Inferior parietal cortex (tissue), 1 donor: ENCODE measurements around the gene UGT2B15.
"Not testable (repeated sequence)": the region's sequence is repeated elsewhere in the genome, so short reads cannot be mapped to it uniquely, and the experiment has no call there.

Experiments
- DNase-seq: peaks from one replicate; pipeline ENCODE4 v3.0.0-alpha.2; 2016; ENCODE audit errors: extremely low spot score

UGT2B15 gene

GRCh38 chr4:68670479-68670939 lies at the start of gene UGT2B15:
TSS of gene UGT2B15 (minus strand) at chr4:68670652. CDS start at chr4:68670618, 34 bp downstream.
- not testable (repeated sequence) for DNase-seq

GRCh38 chr4:68719075-68719473 lies 48.6 kb upstream of the UGT2B15 start:
- no peak for DNase-seq

- DNase-seq, result no peak
Observed at GRCh38 chr4:68718447-68719074, 48.1 kb upstream of the UGT2B15 start.

- DNase-seq, result no peak
Observed at GRCh38 chr4:68717999-68718398, 47.5 kb upstream of the UGT2B15 start.

GRCh38 chr4:68714400-68714799 lies 43.9 kb upstream of the UGT2B15 start:
- DNase-seq, result no peak

- no peak for DNase-seq
Observed at GRCh38 chr4:68712207-68712606, 41.8 kb upstream of the UGT2B15 start.

- DNase-seq, result no peak
Observed at GRCh38 chr4:68708566-68708965, 38.1 kb upstream of the UGT2B15 start.

GRCh38 chr4:68703168-68703567 lies 32.7 kb upstream of the UGT2B15 start:
- not testable (repeated sequence) for DNase-seq

GRCh38 chr4:68700152-68700551 lies 29.7 kb upstream of the UGT2B15 start:
- no peak for DNase-seq

GRCh38 chr4:68693325-68694075 lies 23.0 kb upstream of the UGT2B15 start:
- no peak for DNase-seq

GRCh38 chr4:68691186-68691585 lies 20.7 kb upstream of the UGT2B15 start:
- DNase-seq, result no peak

GRCh38 chr4:68683034-68683433 lies 12.6 kb upstream of the UGT2B15 start:
- no peak for DNase-seq

- DNase-seq, result not testable (repeated sequence)
Observed at GRCh38 chr4:68681298-68681697, 10.8 kb upstream of the UGT2B15 start.

GRCh38 chr4:68673143-68673542 lies 2.7 kb upstream of the UGT2B15 start:
- DNase-seq, result no peak

GRCh38 chr4:68671217-68671616 lies 765 bp upstream of the UGT2B15 start:
- DNase-seq, result not testable (repeated sequence)

- DNase-seq, result not testable (repeated sequence)
Observed at GRCh38 chr4:68668537-68669163, 1.8 kb downstream of the UGT2B15 start.

- not testable (repeated sequence) for DNase-seq
Observed at GRCh38 chr4:68667551-68667950, 2.9 kb downstream of the UGT2B15 start.

- not testable (repeated sequence) for DNase-seq
Observed at GRCh38 chr4:68664721-68665120, 5.7 kb downstream of the UGT2B15 start.

GRCh38 chr4:68662836-68663574 lies 7.4 kb downstream of the UGT2B15 start:
- not testable (repeated sequence) for DNase-seq

- DNase-seq, result no peak
Observed at GRCh38 chr4:68658672-68659071, 11.8 kb downstream of the UGT2B15 start.

GRCh38 chr4:68657022-68657594 lies 13.3 kb downstream of the UGT2B15 start:
- DNase-seq, result not testable (repeated sequence)
